Ascending aorta (tissue), 2 donors: Measurements from ENCODE around the gene HP1BP3. TPM values are rescaled to one million over a fixed set of nuclear protein-coding genes. Genes with fewer than 3 reads are reported as not detected.

Experiments
- DNase-seq, 2 donors: peaks; one replicate each; pipeline ENCODE4 v3.0.0-alpha.2; 2019; ENCODE audit warnings: low spot score in 2 of 2
- H3K27ac ChIP-seq, 2 donors: fragments of 200-600 bp; sonication (generic); one replicate each; pipeline ENCODE4 v1.5.1; 2016 to 2017; ENCODE audit warnings: mild to moderate bottlenecking in 1 of 2
- H3K27me3 ChIP-seq: fragments of 200-600 bp; sonication (generic); one replicate; pipeline ENCODE4 v1.5.1; 2017
- H3K36me3 ChIP-seq, 2 donors: fragments of 200-600 bp; sonication (generic); one replicate each; pipeline ENCODE4 v1.5.1; 2016
- H3K4me1 ChIP-seq, 2 donors: fragments of 200-600 bp; sonication (generic); one replicate each; pipeline ENCODE4 v1.5.1; 2016 to 2017; ENCODE audit warnings: mild to moderate bottlenecking in 1 of 2
- H3K4me3 ChIP-seq, 2 donors: fragments of 200-600 bp; sonication (generic); one replicate each; pipeline ENCODE4 v1.5.1; 2016 to 2017; ENCODE audit warnings: mild to moderate bottlenecking in 1 of 2
- H3K9me3 ChIP-seq, 2 donors: fragments of 200-600 bp; sonication (generic); one replicate each; pipeline ENCODE4 v1.5.1; 2016
- CTCF ChIP-seq, 3 experiments: fragments of 200-600 bp in 2 of 3; fragments of 450-650 bp in 1 of 3; sonication (generic) in 2 of 3; IDR thresholded peaks; one replicate each; pipeline ENCODE4 v1.5.1; 2016 to 2019; ENCODE audit warnings: antibody characterized with exemption in 3 of 3, mild to moderate bottlenecking in 1 of 3, moderate library complexity in 1 of 3
- intact Hi-C: fragments of 100-400 bp; cut with DNase I; formaldehyde crosslinking; loops from one replicate; pipeline ENCODE4 v1.15.1; 2023
- total RNA-seq: library from RNA; depleted of rRNA; stranded (reverse); fragments of >200 nt; gene quantifications from one replicate; pipeline ENCODE4 v1.1.0, GENCODE V29; 2016

Gene HP1BP3
- total RNA-seq, 1 donor from 2014 or later, result 109 TPM

GRCh38 chr1:20711285-20712214, 75.6 kb downstream of the HP1BP3 start:
- H3K4me3 ChIP-seq, result no peak overlapping the region
- DNase-seq, result no peak
- no peaks in the 10 kb centered on the region for H3K36me3 ChIP-seq
- H3K27me3 ChIP-seq, result peaks cover 6% of the 10 kb centered on the region
- H3K27ac ChIP-seq, result no peak overlapping the region
- intact Hi-C loops, result no loop called here
- no peaks in the 10 kb centered on the region for H3K9me3 ChIP-seq
- no peaks in the 10 kb centered on the region for H3K4me1 ChIP-seq
- no peak for TF ChIP-seq CTCF (IDR thresholded peaks at IDR 0.05)

GRCh38 chr1:20710469-20711284, 76.4 kb downstream of the HP1BP3 start:
- no peak overlapping the region for H3K27ac ChIP-seq
- no peaks in the 10 kb centered on the region for H3K9me3 ChIP-seq
- H3K4me3 ChIP-seq, result no peak overlapping the region
- no peaks in the 10 kb centered on the region for H3K4me1 ChIP-seq
- intact Hi-C loops, result no loop called here
- no peaks in the 10 kb centered on the region for H3K36me3 ChIP-seq
- H3K27me3 ChIP-seq, result no peaks in the 10 kb centered on the region
- TF ChIP-seq CTCF (IDR thresholded peaks at IDR 0.05), result no peak
- DNase-seq, result no peak

GRCh38 chr1:20709868-20710267, 77.2 kb downstream of the HP1BP3 start:
- intact Hi-C loops, result no loop called here
- no peaks in the 10 kb centered on the region for H3K36me3 ChIP-seq
- no peak for TF ChIP-seq CTCF (IDR thresholded peaks at IDR 0.05)

GRCh38 chr1:20708891-20709290, 78.2 kb downstream of the HP1BP3 start:
- H3K4me3 ChIP-seq, result no peak overlapping the region
- no peak overlapping the region for H3K27ac ChIP-seq
- intact Hi-C loops, result no loop called here
- H3K4me1 ChIP-seq, result no peaks in the 10 kb centered on the region
- H3K9me3 ChIP-seq, result no peaks in the 10 kb centered on the region
- no peaks in the 10 kb centered on the region for H3K27me3 ChIP-seq
- no peak for TF ChIP-seq CTCF (IDR thresholded peaks at IDR 0.05)
- H3K36me3 ChIP-seq, result no peaks in the 10 kb centered on the region
- no peak for DNase-seq

More at GRCh38 chr1:20709868-20710267, 77.2 kb downstream of the HP1BP3 start:
- no peak for DNase-seq
- H3K4me3 ChIP-seq, result no peak overlapping the region
- H3K27me3 ChIP-seq, result no peaks in the 10 kb centered on the region
- no peaks in the 10 kb centered on the region for H3K9me3 ChIP-seq
- no peaks in the 10 kb centered on the region for H3K4me1 ChIP-seq
- H3K27ac ChIP-seq, result no peak overlapping the region

- Histone ChIP-seq H3K4me1 (no peaks in the 10 kb centered on the region), H3K36me3 (no peaks in the 10 kb centered on the region), H3K27ac (no peak overlapping the region), H3K4me3 (no peak overlapping the region), H3K9me3 (no peaks in the 10 kb centered on the region), H3K27me3 (no peaks in the 10 kb centered on the region)
- no peak for DNase-seq
- intact Hi-C loops, result no loop called here
- no peak for TF ChIP-seq CTCF (IDR thresholded peaks at IDR 0.05)
Measured at GRCh38 chr1:20708057-20708456, 79.0 kb downstream of the HP1BP3 start.
